GM12873 (cell line): ENCODE data around the gene ACP4.

Source experiments
- CTCF ChIP-seq: IDR thresholded peaks from 2 replicates; pipeline ENCODE4 v1.5.1; 2012; ENCODE audit warnings: low read depth, mild to moderate bottlenecking, moderate library complexity, low read length, control low read depth; ENCODE audit not compliant: insufficient read depth; ENCODE audit errors: missing control alignments

ACP4 gene

GRCh38 chr19:50831026-50831396, 40.8 kb downstream of the ACP4 start:
- TF ChIP-seq CTCF: no peak

GRCh38 chr19:50832666-50833065, 42.5 kb downstream of the ACP4 start:
- TF ChIP-seq CTCF: no peak

- no peak for TF ChIP-seq CTCF
Measured at GRCh38 chr19:50833117-50833801, 43.0 kb downstream of the ACP4 start, which contains the start of gene KLK15. TSS of gene KLK15 (minus strand) at chr19:50833574. CDS start at chr19:50831492, 2,082 bp downstream.

- TF ChIP-seq CTCF: no peak
Measured at GRCh38 chr19:50833802-50834167, 43.6 kb downstream of the ACP4 start.

GRCh38 chr19:50835103-50835784, 45.0 kb downstream of the ACP4 start:
- TF ChIP-seq CTCF: no peak

GRCh38 chr19:50835785-50836542, 45.7 kb downstream of the ACP4 start:
- no peak for TF ChIP-seq CTCF

GRCh38 chr19:50836543-50837195, 46.5 kb downstream of the ACP4 start:
- no peak for TF ChIP-seq CTCF
